ENCODE measurements around the gene PSKH1.
"Not testable (repeated sequence)": the region's sequence is repeated elsewhere in the genome, so short reads cannot be mapped to it uniquely, and the experiment has no call there.

PSKH1 gene

DNA sequence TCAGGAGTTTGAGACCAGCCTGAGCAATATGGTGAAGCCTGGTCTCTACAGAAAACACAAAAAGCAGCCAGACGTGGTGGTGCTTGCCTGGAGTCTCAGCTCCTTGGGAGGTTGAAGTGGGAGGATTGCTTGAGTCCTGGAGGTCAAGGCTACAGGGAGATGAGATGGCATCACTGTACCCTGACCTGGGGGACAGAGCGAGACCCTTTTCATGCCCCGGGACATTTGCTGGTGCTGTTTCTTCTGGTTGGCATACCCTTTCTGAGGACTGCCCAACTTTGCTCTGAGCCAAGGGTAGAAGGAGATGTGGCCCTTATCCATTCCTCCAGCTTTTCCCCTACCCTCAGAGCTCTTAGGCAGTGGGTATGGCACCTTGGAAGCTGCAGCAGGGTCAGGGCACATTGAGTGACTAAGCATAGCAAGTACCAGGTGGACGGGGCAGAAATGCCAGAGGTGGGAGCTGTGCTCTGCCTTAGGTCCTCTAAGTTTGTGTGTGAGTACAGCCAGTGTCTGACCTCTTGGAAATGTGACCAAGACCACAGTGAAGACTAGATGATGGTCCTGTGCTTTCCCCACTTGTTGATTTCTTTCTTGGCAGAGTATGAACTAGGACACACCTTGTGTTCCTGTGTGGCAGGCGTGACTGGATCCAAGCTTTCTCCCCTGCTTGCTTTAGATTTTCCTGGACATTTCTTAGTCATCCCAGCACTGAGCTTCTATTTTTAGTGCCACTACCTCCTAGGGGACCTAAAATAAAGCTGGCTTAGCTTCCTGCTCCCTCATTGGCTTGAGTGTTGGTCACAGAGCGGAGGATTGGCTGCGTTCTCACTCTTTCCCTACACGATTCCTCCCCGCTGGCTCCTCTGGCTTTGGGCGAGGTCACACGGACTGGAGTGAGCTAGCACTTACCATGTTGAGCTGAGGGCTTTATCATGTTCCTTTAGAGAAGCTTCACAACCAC lies 30.2 kb upstream of the PSKH1 start:
- no peak for DNase-seq

DNA sequence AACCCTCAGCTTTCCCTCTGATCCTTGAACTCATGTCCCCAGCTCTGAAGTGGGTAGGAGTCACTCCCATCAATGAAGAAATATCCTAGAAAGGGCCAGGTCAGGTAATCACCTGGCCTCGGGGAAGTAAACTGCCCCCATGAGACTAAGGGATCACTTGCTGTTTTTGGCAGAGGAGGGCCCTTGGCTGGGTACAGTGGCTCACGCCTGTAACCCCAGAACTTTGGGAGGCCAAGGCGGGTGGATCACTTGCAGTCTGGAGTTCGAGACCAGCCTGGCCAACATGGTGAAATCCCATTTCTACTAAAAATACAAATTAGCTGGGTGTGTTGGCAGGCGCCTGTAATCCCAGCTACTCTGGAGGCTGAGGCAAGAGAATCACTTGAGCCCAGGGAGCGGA lies 29.0 kb upstream of the PSKH1 start:
- in situ Hi-C loops (cut with HindIII; ENCODE audit: low pct_ligation_motif_present, low pct_unique_long_range_greater_than_20kb, low sequenced_read_pairs); DNase-seq: not testable (repeated sequence)

More for the DNA sequence above, 30.2 kb upstream of the PSKH1 start:
- in situ Hi-C loops (cut with HindIII; ENCODE audit: low pct_ligation_motif_present, low pct_unique_long_range_greater_than_20kb, low sequenced_read_pairs) = no loop called here

DNA sequence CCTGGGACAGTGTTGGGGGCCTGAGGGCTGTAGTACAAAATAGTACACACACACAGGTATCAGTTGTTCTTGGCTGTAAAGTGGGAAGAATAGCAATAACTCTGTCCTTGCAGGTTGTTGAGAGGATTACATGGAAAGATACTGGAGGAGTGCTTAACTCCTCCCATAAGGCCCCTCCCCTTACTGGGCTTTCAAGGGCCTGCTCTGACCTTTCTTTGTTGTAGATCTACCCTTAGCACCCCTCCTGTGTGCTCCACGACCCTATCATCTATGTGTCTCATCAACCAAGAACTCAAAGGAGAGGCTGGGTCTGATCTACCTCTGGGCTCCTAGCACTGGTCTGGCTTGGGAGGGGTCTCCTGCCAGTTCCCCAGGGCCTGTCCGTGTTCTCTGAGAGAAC lies 28.5 kb upstream of the PSKH1 start:
- in situ Hi-C loops (cut with HindIII; ENCODE audit: low pct_ligation_motif_present, low pct_unique_long_range_greater_than_20kb, low sequenced_read_pairs) = no loop called here
- no peak for DNase-seq

DNA sequence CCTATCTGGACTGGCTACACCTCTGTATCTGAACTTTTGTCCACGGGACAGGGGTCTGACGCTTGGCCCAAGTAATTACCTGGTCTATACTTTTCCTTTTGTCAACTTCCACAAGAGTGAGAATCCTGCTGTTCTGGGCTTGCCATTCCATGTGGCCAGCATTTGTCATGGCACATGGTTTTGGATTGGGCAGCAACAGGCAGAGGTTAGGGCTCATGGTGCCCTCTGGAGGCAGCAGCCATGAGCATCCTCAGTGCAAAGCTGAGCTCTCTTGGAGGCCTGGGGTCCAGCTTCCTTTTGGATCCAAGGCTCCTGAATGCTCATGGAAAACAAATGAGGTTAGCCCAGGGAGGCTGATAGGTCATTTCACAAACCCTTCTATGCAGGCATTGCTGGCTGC lies 27.7 kb upstream of the PSKH1 start:
- in situ Hi-C loops (cut with HindIII; ENCODE audit: low pct_ligation_motif_present, low pct_unique_long_range_greater_than_20kb, low sequenced_read_pairs) = no loop called here
- DNase-seq = peak; percentile 73

DNA sequence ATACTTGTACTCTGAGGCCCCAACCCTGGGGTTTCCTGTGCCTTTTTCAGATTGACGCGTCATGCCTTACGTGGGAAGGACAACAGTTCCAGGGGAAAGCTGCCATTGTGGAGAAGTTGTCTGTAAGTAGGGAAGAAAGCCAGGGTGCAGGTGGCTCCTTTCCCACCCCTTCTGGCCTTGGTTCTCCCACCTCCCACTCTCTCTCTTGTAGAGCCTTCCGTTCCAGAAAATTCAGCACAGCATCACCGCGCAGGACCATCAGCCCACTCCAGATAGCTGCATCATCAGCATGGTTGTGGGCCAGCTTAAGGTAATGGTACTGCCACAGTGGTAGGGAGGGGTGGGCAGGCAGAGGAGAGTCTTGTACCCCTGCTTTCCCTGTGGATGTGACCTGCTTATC lies 24.8 kb upstream of the PSKH1 start:
- in situ Hi-C loops (cut with HindIII; ENCODE audit: low pct_ligation_motif_present, low pct_unique_long_range_greater_than_20kb, low sequenced_read_pairs) = no loop called here

DNA sequence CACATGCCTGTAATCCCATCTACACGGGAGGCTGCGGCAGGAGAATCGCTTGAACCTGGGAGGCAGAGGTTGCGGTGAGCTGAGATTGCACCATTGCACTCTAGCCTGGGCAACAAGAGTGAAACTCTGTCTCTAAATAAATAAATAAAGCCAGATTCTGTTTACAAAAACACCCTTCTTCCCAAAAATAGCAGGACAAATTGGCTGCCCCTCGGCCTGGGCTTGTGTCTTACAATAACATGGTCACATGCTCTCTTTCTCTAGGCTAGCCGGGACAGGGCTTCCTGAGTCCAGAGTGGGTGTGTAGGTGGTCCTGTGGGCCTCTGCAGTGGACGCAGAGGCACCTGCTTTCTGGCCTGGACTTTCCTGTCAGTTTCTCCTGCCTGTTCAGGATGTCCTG lies 23.4 kb upstream of the PSKH1 start:
- no peak for DNase-seq
- in situ Hi-C loops (cut with HindIII; ENCODE audit: low pct_ligation_motif_present, low pct_unique_long_range_greater_than_20kb, low sequenced_read_pairs) = no loop called here

More for the DNA sequence above, 24.8 kb upstream of the PSKH1 start:
- no peak for DNase-seq

DNA sequence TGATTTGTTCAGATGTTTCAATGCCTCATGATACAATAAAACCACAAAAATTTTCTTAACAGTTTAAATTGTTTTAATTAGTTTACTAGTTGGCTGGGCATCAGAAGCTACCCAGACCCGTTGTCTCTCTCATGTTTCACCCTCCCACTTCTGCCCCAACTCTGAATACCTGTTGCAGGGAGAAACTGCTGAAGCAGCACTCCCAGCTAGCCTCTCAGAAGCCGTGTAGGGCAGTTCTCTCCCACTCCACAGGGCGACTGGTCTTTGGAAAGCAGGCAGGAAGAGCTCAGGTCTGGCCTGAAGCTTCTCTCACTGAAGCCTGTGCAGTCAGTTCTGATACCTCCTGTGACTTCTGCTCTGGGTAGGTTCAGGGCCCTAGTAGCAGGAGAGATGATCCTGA lies 21.8 kb upstream of the PSKH1 start:
- in situ Hi-C loops (cut with HindIII; ENCODE audit: low pct_ligation_motif_present, low pct_unique_long_range_greater_than_20kb, low sequenced_read_pairs) = no loop called here
- DNase-seq = no peak

DNA sequence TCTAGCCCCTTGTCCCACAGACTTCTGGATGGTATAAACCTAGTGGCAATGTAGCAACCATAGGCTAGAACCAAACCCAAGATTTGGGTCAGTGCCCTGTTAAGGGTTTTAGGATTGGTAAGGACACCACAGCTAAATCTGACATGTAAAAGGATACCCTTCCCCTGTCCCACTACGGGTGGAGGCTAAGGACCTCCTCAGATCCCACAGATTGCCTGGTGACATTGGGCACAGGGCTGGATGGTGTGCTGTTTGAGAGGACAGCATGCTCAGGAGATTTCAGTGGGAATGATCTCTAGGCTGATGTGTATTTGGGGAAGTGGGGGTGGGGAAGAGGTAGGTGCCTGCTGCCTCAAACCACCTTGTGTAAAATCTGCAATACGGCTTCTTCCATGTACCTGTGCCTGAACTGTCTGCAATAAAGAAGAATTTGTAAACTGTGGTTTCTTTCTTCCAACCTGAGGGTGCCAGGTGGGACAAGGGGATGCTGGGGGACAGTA lies 20.9 kb upstream of the PSKH1 start:
- in situ Hi-C loops (cut with HindIII; ENCODE audit: low pct_ligation_motif_present, low pct_unique_long_range_greater_than_20kb, low sequenced_read_pairs) = no loop called here

DNA sequence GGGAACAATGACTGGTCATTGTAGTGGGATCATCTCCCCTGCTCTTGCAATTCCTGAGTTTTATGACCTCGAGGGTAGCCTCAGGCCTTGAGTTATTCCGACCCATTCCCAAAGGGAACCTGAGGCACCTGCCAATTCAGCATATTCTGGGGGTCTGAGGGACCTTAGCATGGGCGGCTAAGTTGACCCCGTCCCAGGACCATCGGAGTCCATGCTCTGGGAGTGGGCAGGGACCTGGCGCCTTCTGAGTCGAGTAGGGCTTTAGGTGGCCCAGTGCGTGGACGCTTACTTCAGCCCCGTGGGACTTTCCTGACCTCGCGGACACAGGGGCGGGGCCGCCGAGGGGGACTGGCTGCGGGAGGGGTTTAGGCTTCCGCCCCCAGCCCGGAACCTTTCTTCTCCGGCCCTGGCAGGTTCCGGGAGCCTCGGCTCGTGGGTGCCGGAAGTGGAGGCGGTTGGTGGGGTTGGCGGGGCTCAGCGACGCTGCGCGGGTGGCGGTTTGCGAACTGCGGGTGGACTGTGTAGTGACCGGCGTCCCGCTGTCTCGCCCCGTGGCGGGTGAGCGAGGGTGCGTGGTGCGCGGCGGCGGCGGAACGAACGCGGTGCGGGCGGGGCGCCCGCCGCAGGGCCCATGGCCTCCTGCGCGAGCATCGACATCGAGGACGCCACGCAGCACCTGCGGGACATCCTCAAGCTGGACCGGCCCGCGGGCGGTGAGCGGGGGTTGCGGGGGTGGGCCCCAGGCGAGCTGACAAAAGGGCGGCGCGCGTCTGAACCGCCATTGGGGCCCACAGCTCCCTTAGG lies 20.2 kb upstream of the PSKH1 start, which contains the start of gene EDC4:
Gene EDC4, plus strand, starts transcription at position 422 of the 804 bp plus-strand sequence. Its CDS starts 210 bp downstream, at position 632.
- in situ Hi-C loops (cut with HindIII; ENCODE audit: low pct_ligation_motif_present, low pct_unique_long_range_greater_than_20kb, low sequenced_read_pairs) = no loop called here
- peak; percentile 86 for DNase-seq

More for the DNA sequence above, 20.9 kb upstream of the PSKH1 start:
- no peak for DNase-seq

DNA sequence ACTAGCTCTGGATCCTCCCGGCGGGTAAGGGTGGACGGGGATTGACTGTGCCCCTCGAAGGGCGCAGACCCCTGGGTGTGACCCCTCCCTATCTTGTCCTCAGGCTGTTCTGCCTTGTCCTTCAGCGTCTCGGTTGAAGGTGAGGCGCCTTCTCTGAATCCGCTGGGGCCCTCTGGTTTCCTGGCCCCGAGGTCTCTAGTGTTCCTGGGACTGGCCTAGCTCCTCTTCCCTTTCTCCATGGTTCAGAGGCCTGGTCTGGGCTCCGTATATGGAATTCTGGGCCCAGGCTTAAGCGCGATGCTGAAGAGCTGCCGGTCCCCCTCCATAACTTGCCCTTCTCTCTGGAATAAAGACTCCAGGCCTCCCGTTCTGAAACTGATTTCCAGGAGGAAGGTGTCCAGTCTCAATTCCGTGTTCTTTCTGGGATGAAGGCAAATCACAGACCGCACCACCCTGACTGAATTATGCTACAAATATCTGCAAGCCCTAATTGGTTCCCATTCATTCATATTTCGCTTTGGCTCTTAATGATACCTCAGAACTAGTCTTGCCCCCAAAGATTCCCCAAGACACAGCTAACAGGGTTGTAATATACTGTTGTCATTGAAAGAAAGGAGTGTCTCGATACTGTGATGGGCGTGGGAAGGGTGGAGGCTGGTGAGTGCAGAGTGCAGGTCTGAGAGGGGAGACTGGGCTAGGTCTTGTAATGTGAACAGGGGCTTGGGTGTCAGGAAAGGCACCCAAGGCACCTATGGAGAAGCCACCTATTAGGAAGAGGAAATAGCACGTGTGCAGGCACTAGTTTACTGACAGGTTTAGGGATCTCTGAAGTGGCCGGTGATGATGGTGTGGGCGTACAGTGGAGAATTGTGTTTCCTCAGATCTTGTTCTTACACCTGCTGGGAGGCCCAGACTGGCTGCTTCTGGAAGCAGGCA lies 19.4 kb upstream of the PSKH1 start:
- in situ Hi-C loops (cut with HindIII; ENCODE audit: low pct_ligation_motif_present, low pct_unique_long_range_greater_than_20kb, low sequenced_read_pairs) = no loop called here

DNA sequence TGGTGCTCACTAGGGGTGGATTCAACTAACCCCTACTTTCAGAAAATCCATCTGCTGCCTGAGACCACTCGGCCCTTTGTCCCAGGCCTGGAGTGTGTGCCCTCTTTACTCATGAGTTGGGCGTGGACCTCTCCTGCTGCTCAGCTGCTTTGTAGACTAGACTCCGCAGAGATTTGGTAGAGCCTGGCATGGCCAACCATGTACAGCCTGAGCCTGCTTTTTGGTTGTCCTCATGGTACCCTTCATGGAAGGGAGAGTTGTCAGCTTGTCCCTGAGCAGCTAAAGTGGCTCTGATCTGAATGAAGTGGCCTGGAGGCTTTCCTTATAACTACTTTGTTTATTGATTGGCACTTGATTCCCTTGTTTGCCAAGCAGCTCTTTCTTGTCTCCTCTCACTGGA lies 18.7 kb upstream of the PSKH1 start:
- in situ Hi-C loops (cut with HindIII; ENCODE audit: low pct_ligation_motif_present, low pct_unique_long_range_greater_than_20kb, low sequenced_read_pairs) = no loop called here

More for the DNA sequence above, 19.4 kb upstream of the PSKH1 start:
- DNase-seq = peak; percentile 19

DNA sequence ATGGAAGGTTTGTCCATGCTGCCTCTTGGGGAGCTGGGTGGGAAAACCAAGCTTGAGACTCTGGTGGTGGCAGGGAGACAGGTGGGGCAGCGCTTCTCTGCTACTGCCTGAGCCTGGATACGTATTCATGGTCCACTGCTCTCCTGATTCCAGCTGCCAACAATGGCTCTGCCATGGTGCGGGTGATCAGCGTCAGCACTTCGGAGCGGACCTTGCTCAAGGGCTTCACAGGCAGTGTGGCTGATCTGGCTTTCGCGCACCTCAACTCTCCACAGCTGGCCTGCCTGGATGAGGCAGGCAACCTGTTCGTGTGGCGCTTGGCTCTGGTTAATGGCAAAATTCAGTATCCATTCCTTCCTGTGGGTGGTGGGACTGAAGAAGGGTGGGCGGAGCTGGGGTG lies 16.0 kb upstream of the PSKH1 start:
- DNase-seq = no peak
- in situ Hi-C loops (cut with HindIII; ENCODE audit: low pct_ligation_motif_present, low pct_unique_long_range_greater_than_20kb, low sequenced_read_pairs) = no loop called here

More for the DNA sequence above, 18.7 kb upstream of the PSKH1 start:
- DNase-seq = no peak

DNA sequence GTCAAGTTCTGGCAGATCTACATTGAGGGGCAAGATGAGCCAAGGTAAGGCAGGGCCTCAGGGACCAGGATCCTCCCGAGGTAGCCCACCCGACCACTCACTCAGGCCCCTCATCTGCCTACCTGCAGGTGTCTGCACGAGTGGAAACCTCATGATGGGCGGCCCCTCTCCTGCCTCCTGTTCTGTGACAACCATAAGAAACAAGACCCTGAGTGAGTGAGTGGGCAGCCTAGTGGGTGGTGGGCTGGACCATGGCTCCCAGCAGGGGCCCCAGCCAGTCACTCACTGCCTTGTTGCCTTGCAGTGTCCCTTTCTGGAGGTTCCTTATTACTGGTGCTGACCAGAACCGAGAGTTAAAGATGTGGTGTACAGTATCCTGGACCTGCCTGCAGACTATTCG lies 14.8 kb upstream of the PSKH1 start:
- in situ Hi-C loops (cut with HindIII; ENCODE audit: low pct_ligation_motif_present, low pct_unique_long_range_greater_than_20kb, low sequenced_read_pairs) = no loop called here
- DNase-seq = no peak

DNA sequence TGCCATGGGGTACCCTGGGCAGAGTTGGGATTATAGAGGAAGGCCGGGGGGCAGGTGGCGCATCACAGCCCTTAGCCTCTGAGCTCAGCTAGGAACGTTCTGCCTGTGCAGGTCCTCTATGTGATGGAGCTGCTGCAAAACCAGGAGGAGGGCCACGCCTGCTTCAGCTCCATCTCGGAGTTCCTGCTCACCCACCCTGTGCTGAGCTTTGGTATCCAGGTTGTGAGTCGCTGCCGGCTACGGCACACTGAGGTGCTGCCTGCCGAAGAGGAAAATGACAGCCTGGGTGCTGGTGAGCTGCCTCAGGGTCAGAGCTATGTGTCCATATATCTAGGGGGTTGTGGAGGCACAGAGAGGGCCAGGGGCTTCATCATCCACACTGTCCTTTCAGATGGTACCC lies 14.2 kb upstream of the PSKH1 start:
- in situ Hi-C loops (cut with HindIII; ENCODE audit: low pct_ligation_motif_present, low pct_unique_long_range_greater_than_20kb, low sequenced_read_pairs) = no loop called here
- no peak for DNase-seq

DNA sequence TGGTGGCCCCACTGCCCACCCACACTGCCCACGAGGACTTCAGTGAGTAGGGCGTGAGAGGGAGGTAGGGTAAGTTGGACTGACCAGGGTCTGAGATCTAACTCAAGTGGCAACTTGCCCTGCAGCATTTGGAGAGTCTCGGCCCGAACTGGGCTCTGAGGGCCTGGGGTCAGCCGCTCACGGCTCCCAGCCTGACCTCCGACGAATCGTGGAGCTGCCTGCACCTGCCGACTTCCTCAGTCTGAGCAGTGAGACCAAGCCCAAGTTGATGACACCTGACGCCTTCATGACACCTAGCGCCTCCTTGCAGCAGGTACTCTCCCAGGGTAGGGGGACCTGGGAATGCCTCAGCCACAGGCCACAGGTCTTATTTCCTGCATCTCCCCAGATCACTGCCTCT lies 13.6 kb upstream of the PSKH1 start:
- in situ Hi-C loops (cut with HindIII; ENCODE audit: low pct_ligation_motif_present, low pct_unique_long_range_greater_than_20kb, low sequenced_read_pairs) = no loop called here
- no peak for DNase-seq

DNA sequence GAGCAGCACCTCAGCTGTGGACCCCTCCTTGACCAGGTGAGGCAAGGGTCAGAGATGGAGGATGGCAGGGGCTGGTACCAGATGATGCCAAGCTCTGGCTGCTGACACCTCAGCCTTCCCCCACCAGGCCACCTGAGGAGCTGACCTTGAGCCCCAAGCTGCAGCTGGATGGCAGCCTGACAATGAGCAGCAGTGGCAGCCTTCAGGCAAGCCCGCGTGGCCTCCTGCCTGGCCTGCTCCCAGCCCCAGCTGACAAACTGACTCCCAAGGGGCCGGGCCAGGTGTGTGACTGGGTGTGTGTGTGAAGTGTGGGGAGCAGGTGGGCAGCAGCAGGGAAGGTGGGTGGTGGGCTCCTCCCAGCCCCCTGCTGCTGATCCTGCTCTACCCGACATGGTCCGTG lies 13.1 kb upstream of the PSKH1 start:
- in situ Hi-C loops (cut with HindIII; ENCODE audit: low pct_ligation_motif_present, low pct_unique_long_range_greater_than_20kb, low sequenced_read_pairs) = no loop called here
- DNase-seq = no peak

DNA sequence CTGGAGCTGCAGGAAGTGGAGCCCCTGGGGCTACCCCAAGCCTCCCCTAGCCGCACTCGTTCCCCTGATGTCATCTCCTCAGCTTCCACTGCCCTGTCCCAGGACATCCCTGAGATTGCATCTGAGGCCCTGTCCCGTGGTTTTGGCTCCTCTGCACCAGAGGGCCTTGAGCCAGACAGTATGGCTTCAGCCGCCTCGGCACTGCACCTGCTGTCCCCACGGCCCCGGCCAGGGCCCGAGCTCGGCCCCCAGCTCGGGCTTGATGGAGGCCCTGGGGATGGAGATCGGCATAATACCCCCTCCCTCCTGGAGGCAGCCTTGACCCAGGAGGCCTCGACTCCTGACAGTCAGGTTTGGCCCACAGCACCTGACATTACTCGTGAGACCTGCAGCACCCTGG lies 12.5 kb upstream of the PSKH1 start:
- in situ Hi-C loops (cut with HindIII; ENCODE audit: low pct_ligation_motif_present, low pct_unique_long_range_greater_than_20kb, low sequenced_read_pairs) = no loop called here
- DNase-seq = no peak

DNA sequence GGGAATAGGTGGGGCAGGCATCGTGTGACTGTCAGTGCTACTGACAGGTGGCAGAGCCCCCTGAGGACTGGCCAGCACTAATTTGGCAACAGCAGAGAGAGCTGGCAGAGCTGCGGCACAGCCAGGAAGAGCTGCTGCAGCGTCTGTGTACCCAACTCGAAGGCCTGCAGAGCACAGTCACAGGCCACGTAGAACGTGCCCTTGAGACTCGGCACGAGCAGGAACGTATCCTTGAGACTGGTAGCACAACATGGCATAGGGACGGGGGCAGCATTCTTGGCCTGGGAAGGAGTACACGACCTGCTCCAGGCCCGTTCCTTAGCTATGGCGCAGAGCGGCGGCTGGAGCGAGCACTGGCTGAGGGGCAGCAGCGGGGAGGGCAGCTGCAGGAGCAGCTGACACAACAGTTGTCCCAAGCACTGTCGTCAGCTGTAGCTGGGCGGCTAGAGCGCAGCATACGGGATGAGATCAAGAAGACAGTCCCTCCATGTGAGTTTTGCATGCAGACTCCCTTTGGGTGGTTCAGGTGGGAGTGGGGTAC lies 11.4 kb upstream of the PSKH1 start:
- in situ Hi-C loops (cut with HindIII; ENCODE audit: low pct_ligation_motif_present, low pct_unique_long_range_greater_than_20kb, low sequenced_read_pairs) = no loop called here
- DNase-seq = no peak

All from ACHN (cell line).